PC-3 (cell line): ENCODE results near the gene SUGCT. TPM values are rescaled to one million over a fixed set of nuclear protein-coding genes. Genes with fewer than 3 reads are reported as not detected.

ENCODE experiments used
- ATAC-seq: fragments of 200-7000 bp; cut with Tn5 transposase; 2 replicates; pipeline ENCODE4 v1.9.1; 2020; ENCODE audit warnings: mild to moderate bottlenecking, moderate library complexity
- BruUV-seq: library from RNA; stranded (reverse); fragments of 400-500 nt; replicated peaks from 2 replicates; lab custom pipeline; 2021; lab: Mats Ljungman, UMichigan
- CTCF ChIA-PET: fragments of 300-600 bp; sonication (Branson Sonifier 250); formaldehyde crosslinking; loops from one replicate; lab custom pipeline; 2022; ENCODE audit warnings: antibody characterized with exemption; lab: Charles Lee
- POLR2A ChIA-PET: fragments of 300-600 bp; sonication (Branson Sonifier 250); formaldehyde crosslinking; loops from one replicate; lab custom pipeline; 2022; ENCODE audit warnings: antibody characterized with exemption; ENCODE audit not compliant: unreplicated experiment; lab: Charles Lee
- DNase-seq: peaks from one replicate; pipeline ENCODE4 v3.0.0-alpha.2; 2015
- H2AFZ ChIP-seq: fragments of 300-600 bp; sonication (generic); 2 replicates; pipeline ENCODE4 v1.6.0; 2016; ENCODE audit warnings: antibody characterized with exemption, low read length
- H3F3A ChIP-seq: fragments of 300-600 bp; sonication (generic); one replicate; pipeline ENCODE4 v1.6.0; 2017; ENCODE audit warnings: antibody characterized with exemption, low read length, control low read depth, mild to moderate bottlenecking; ENCODE audit not compliant: unreplicated experiment
- H3K27ac ChIP-seq: fragments of 300-600 bp; sonication (generic); 2 replicates; pipeline ENCODE4 v1.5.1; 2016; ENCODE audit warnings: mild to moderate bottlenecking, low read length
- H3K27me3 ChIP-seq: fragments of 300-600 bp; sonication (generic); 2 replicates; pipeline ENCODE4 v1.6.1; 2016; ENCODE audit warnings: low read length, mixed read lengths
- H3K36me3 ChIP-seq: fragments of 300-600 bp; sonication (generic); 2 replicates; pipeline ENCODE4 v1.6.1; 2016; ENCODE audit warnings: low read depth, mixed run types, low read length, mixed read lengths
- H3K4me1 ChIP-seq: fragments of 300-600 bp; sonication (generic); 2 replicates; pipeline ENCODE4 v1.5.1; 2016; ENCODE audit warnings: low read length; ENCODE audit not compliant: insufficient read depth
- H3K4me2 ChIP-seq: fragments of 300-600 bp; sonication (generic); 2 replicates; pipeline ENCODE4 v1.6.0; 2016; ENCODE audit warnings: low read length
- H3K4me3 ChIP-seq: fragments of 300-600 bp; sonication (generic); 2 replicates; pipeline ENCODE4 v1.5.1; 2016; ENCODE audit warnings: mild to moderate bottlenecking, low read length, mixed read lengths
- H3K79me2 ChIP-seq: fragments of 300-600 bp; sonication (generic); 2 replicates; pipeline ENCODE4 v1.6.1; 2017; ENCODE audit warnings: low read length, mixed read lengths
- H3K9ac ChIP-seq: fragments of 300-600 bp; sonication (generic); 2 replicates; pipeline ENCODE4 v1.6.0; 2016; ENCODE audit warnings: mild to moderate bottlenecking, low read length
- H3K9me2 ChIP-seq: fragments of 300-600 bp; sonication (generic); replicated peaks from 2 replicates; pipeline ENCODE4 v1.6.1; 2016; ENCODE audit warnings: mixed run types, low read length, mixed read lengths
- H3K9me3 ChIP-seq: fragments of 300-600 bp; sonication (generic); 2 replicates; pipeline ENCODE4 v1.6.1; 2016; ENCODE audit warnings: low read length, mixed read lengths
- H4K20me1 ChIP-seq: fragments of 300-600 bp; sonication (generic); 2 replicates; pipeline ENCODE4 v1.6.1; 2016; ENCODE audit warnings: low read length, mixed read lengths
- CTCF ChIP-seq: fragments of 300-600 bp; sonication (generic); conservative IDR thresholded peaks from 2 replicates; pipeline ENCODE4 v1.5.1; 2017; ENCODE audit warnings: antibody characterized with exemption, low read depth, mild to moderate bottlenecking, low read length
- EZH2 ChIP-seq: fragments of 300-600 bp; sonication (generic); IDR thresholded peaks from one replicate; pipeline ENCODE4 v1.6.1; 2017; ENCODE audit warnings: antibody characterized with exemption, mild to moderate bottlenecking, low read length; ENCODE audit not compliant: unreplicated experiment
- EZH2phosphoT487 ChIP-seq: fragments of 300-600 bp; sonication (generic); IDR thresholded peaks from 2 replicates; pipeline ENCODE4 v1.6.1; 2018; ENCODE audit warnings: mild to moderate bottlenecking, antibody characterized with exemption, low read length, borderline replicate concordance
- intact Hi-C: fragments of 100-400 bp; cut with micrococcal nuclease; formaldehyde crosslinking; loops from 2 replicates; pipeline ENCODE4 v1.9.0; 2023
- total RNA-seq: library from RNA; depleted of rRNA; stranded (reverse); fragments of >200 nt; gene quantifications from 2 replicates; pipeline ENCODE4 v1.2.3, GENCODE V29; 2014

SUGCT gene
- total RNA-seq, 1 experiment from 2014 or later: 2.9 TPM

- Histone ChIP-seq H3K4me3 (no peak overlapping the region), H3K27me3 (no peaks in the 10 kb centered on the region), H3K4me1 (no peaks in the 10 kb centered on the region), H3K27ac (no peak overlapping the region), H3K9me2 (no peaks in the 10 kb centered on the region; the same call in 1 of the 2 replicates), H3K4me2 (no peak overlapping the region), H3F3A (no peaks in the 10 kb centered on the region), H3K36me3 (no peaks in the 10 kb centered on the region), H3K9ac (no peak overlapping the region), H2AFZ (no peak overlapping the region), H3K79me2 (no peaks in the 10 kb centered on the region), H3K9me3 (no peaks in the 10 kb centered on the region), H4K20me1 (no peaks in the 10 kb centered on the region)
- intact Hi-C loops: no loop called here
- ATAC-seq (no peak), DNase-seq (no peak)
- ChIA-PET POLR2A (no interaction called here), CTCF (no interaction called here)
- no TSS peak for BruUV-seq
- TF ChIP-seq EZH2phosphoT487 (no peak), CTCF (no peak), EZH2 (no peak)
Observed at GRCh38 chr7:40874756-40875155, 740.0 kb downstream of the SUGCT start.

- H3K9ac ChIP-seq: no peak overlapping the region
- H4K20me1 ChIP-seq: no peaks in the 10 kb centered on the region
- no peak overlapping the region for H3K4me3 ChIP-seq
- no peaks in the 10 kb centered on the region for H3K36me3 ChIP-seq
- no peaks in the 10 kb centered on the region for H3K4me1 ChIP-seq
- no peaks in the 10 kb centered on the region for H3K79me2 ChIP-seq
- no peaks in the 10 kb centered on the region for H3F3A ChIP-seq
- H2AFZ ChIP-seq: no peak overlapping the region
- TF ChIP-seq EZH2phosphoT487: no peak
- TF ChIP-seq CTCF: no peak
- no peak for TF ChIP-seq EZH2
- H3K4me2 ChIP-seq: no peak overlapping the region
- H3K27ac ChIP-seq: no peak overlapping the region
- no peaks in the 10 kb centered on the region; the same call in 1 of the 2 replicates for H3K9me2 ChIP-seq
- no TSS peak for BruUV-seq
- ChIA-PET POLR2A (interaction anchor here (0.6 kb wide), 1 partner anchor 311 kb away, joined by 10 read pairs; no protein-coding TSS in a partner anchor), CTCF (no interaction called here)
- no peaks in the 10 kb centered on the region for H3K9me3 ChIP-seq
- ATAC-seq (no peak), DNase-seq (no peak)
- H3K27me3 ChIP-seq: no peaks in the 10 kb centered on the region
- intact Hi-C loops: no loop called here
Observed at GRCh38 chr7:40876601-40877000, 741.8 kb downstream of the SUGCT start.

GRCh38 chr7:40879941-40880543, 745.2 kb downstream of the SUGCT start:
- DNase-seq: no peak
- BruUV-seq: no TSS peak
- H3K9ac ChIP-seq: no peak overlapping the region
- H3K27ac ChIP-seq: no peak overlapping the region
- no peaks in the 10 kb centered on the region for H3K27me3 ChIP-seq
- peak; percentile 33 for ATAC-seq
- H3K9me2 ChIP-seq: no peaks in the 10 kb centered on the region
- H3K36me3 ChIP-seq: no peaks in the 10 kb centered on the region
- ChIA-PET CTCF (no interaction called here), POLR2A (interaction anchor here (0.7 kb wide), 1 partner anchor 12 kb away, joined by 3 read pairs; no protein-coding TSS in a partner anchor)
- H3F3A ChIP-seq: no peaks in the 10 kb centered on the region
- H2AFZ ChIP-seq: no peak overlapping the region
- intact Hi-C loops: no loop called here
- no peaks in the 10 kb centered on the region for H3K9me3 ChIP-seq
- no peaks in the 10 kb centered on the region for H4K20me1 ChIP-seq
- H3K4me1 ChIP-seq: no peaks in the 10 kb centered on the region
- H3K79me2 ChIP-seq: no peaks in the 10 kb centered on the region
- no peak overlapping the region for H3K4me2 ChIP-seq
- H3K4me3 ChIP-seq: no peak overlapping the region
- TF ChIP-seq CTCF: no peak
- no peak for TF ChIP-seq EZH2phosphoT487
- TF ChIP-seq EZH2: no peak
